OCI-LY1 (cell line): ENCODE data around the gene TLE4.
"Not testable (repeated sequence)": the region's sequence is repeated elsewhere in the genome, so short reads cannot be mapped to it uniquely, and the experiment has no call there.

Experiments used
- H2AFZ ChIP-seq: fragments of 200-600 bp; sonication (generic), shearing (Covaris generic); 2 replicates; pipeline ENCODE4 v1.6.0; 2014; ENCODE audit warnings: antibody characterized with exemption, mild to moderate bottlenecking, low read length
- H3F3A ChIP-seq: fragments of 200-600 bp; sonication (generic), shearing (Covaris generic); 2 replicates; pipeline ENCODE4 v1.6.0; 2014; ENCODE audit warnings: mild to moderate bottlenecking, antibody characterized with exemption, low read length, moderate library complexity; ENCODE audit not compliant: insufficient read depth
- H3K27ac ChIP-seq: fragments of 200-600 bp; sonication (generic); 2 replicates; pipeline ENCODE4 v1.5.1; 2014; ENCODE audit warnings: low read length, mixed run types, mild to moderate bottlenecking, low read depth; ENCODE audit not compliant: poor library complexity, severe bottlenecking
- H3K27me3 ChIP-seq: fragments of 200-600 bp; sonication (generic); 2 replicates; pipeline ENCODE4 v1.6.0; 2014; ENCODE audit warnings: antibody characterized with exemption, mild to moderate bottlenecking, low read length, moderate library complexity; ENCODE audit not compliant: insufficient read depth
- H3K36me3 ChIP-seq: fragments of 200-600 bp; sonication (generic); 2 replicates; pipeline ENCODE4 v1.6.1; 2014; ENCODE audit warnings: mild to moderate bottlenecking, antibody characterized with exemption, low read length, moderate library complexity, mixed read lengths; ENCODE audit not compliant: insufficient read depth
- H3K4me1 ChIP-seq: fragments of 200-600 bp; sonication (generic); 2 replicates; pipeline ENCODE4 v1.5.1; 2014; ENCODE audit warnings: mild to moderate bottlenecking, low read length, moderate library complexity; ENCODE audit not compliant: insufficient read depth, severe bottlenecking
- H3K4me2 ChIP-seq: fragments of 200-600 bp; sonication (generic), shearing (Covaris generic); 2 replicates; pipeline ENCODE4 v1.6.1; 2014; ENCODE audit warnings: low read length
- H3K4me3 ChIP-seq: fragments of 200-600 bp; sonication (generic); 2 replicates; pipeline ENCODE4 v1.5.1; 2014; ENCODE audit warnings: low read length, low read depth, mild to moderate bottlenecking, mixed read lengths; ENCODE audit not compliant: poor library complexity, severe bottlenecking
- H3K79me2 ChIP-seq: fragments of 200-600 bp; shearing (Covaris generic); 2 replicates; pipeline ENCODE4 v1.6.1; 2016; ENCODE audit warnings: mixed run types, low read length, mixed read lengths; ENCODE audit not compliant: insufficient read depth
- H3K9ac ChIP-seq: fragments of 200-600 bp; sonication (generic), shearing (Covaris generic); 2 replicates; pipeline ENCODE4 v1.6.1; 2014; ENCODE audit warnings: mild to moderate bottlenecking, low read length, mixed read lengths
- H3K9me2 ChIP-seq: fragments of 200-600 bp; sonication (generic), shearing (Covaris generic); 2 replicates; pipeline ENCODE4 v1.6.1; 2014; ENCODE audit warnings: low read depth, mild to moderate bottlenecking, low read length, mixed read lengths
- H3K9me3 ChIP-seq: fragments of 200-600 bp; shearing (Covaris generic); 2 replicates; pipeline ENCODE4 v1.6.1; 2014; ENCODE audit warnings: low read length, mixed read lengths
- H4K20me1 ChIP-seq: fragments of 200-600 bp; sonication (generic), shearing (Covaris generic); 2 replicates; pipeline ENCODE4 v1.6.0; 2016; ENCODE audit warnings: mild to moderate bottlenecking, low read length; ENCODE audit not compliant: insufficient read depth
- EZH2 ChIP-seq: fragments of 200-600 bp; sonication (generic), shearing (Covaris generic); IDR thresholded peaks from 2 replicates; pipeline ENCODE4 v1.8.0; 2017; ENCODE audit warnings: borderline replicate concordance, mixed run types, mild to moderate bottlenecking, antibody characterized with exemption, low read length, moderate library complexity, mixed read lengths
- TF ChIP-seq, protein P1 (sequence below): fragments of 200-600 bp; sonication (generic), shearing (Covaris generic); IDR thresholded peaks from 2 replicates; pipeline ENCODE4 v1.5.1; 2017; ENCODE audit warnings: mild to moderate bottlenecking, antibody characterized with exemption, low read length, moderate library complexity, mixed read lengths

TLE4 gene

DNA sequence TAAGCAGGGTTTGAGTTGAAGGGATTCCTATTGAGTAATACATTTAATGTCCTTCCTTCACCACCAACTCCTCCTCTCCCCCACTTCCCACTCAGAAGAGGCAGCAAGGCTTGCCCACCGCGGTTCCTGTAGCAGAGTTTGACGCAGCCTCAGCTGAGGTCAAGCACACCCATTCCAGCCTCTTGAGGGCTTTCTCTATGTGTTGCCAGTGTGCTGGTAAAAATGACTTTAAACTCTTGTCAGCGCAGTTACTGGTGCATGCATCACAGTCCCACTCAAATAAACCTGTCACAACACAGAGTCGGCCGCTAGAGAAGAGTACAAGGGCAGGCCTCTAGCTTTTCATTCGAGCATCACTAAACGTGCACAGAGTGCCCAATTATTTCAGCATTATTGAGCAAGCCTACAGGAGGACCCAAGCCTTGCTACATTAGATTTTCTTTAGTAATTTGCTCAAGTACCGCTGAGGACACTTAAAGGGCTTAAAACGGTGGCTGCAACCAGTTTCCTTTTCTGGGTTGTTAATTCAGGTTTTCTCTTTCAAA is 79.6 kb downstream of the TLE4 start:
- Histone ChIP-seq H3K79me2 (no peaks in the 10 kb centered on the region), H3K4me1 (no peaks in the 10 kb centered on the region), H3K4me2 (no peak overlapping the region), H3K36me3 (no peaks in the 10 kb centered on the region), H3K9me3 (no peaks in the 10 kb centered on the region), H2AFZ (no peak overlapping the region), H3K9me2 (no peaks in the 10 kb centered on the region), H3K27ac (no peak overlapping the region), H3K9ac (no peak overlapping the region), H3F3A (no peaks in the 10 kb centered on the region), H4K20me1 (no peaks in the 10 kb centered on the region), H3K4me3 (no peak overlapping the region), H3K27me3 (no peaks in the 10 kb centered on the region)
- TF ChIP-seq, protein P1, sequence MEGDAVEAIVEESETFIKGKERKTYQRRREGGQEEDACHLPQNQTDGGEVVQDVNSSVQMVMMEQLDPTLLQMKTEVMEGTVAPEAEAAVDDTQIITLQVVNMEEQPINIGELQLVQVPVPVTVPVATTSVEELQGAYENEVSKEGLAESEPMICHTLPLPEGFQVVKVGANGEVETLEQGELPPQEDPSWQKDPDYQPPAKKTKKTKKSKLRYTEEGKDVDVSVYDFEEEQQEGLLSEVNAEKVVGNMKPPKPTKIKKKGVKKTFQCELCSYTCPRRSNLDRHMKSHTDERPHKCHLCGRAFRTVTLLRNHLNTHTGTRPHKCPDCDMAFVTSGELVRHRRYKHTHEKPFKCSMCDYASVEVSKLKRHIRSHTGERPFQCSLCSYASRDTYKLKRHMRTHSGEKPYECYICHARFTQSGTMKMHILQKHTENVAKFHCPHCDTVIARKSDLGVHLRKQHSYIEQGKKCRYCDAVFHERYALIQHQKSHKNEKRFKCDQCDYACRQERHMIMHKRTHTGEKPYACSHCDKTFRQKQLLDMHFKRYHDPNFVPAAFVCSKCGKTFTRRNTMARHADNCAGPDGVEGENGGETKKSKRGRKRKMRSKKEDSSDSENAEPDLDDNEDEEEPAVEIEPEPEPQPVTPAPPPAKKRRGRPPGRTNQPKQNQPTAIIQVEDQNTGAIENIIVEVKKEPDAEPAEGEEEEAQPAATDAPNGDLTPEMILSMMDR = no peak
- TF ChIP-seq EZH2 = no peak

DNA sequence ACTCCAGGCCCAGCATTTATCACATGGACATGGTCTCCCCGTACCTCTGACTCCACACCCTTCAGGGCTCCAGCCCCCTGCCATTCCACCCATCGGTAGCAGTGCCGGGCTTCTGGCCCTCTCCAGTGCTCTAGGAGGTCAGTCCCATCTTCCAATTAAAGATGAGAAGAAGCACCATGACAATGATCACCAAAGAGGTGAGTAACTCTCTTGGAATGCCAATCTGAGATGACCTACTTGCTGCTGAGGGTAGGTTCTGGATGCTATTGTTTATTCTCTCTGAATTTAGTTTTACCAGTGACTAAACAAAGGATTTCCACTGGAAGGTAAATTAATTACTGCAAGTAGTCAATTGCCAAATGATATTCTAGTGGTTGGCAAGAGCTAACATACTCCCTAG is 80.8 kb downstream of the TLE4 start:
- Histone ChIP-seq H3K27me3 (no peaks in the 10 kb centered on the region), H3K4me1 (no peaks in the 10 kb centered on the region), H3K4me2 (no peak overlapping the region), H3K9me2 (no peaks in the 10 kb centered on the region), H3K36me3 (peaks cover 3% of the 10 kb centered on the region; the same call in 1 of the 2 replicates), H3K9me3 (no peaks in the 10 kb centered on the region), H3K27ac (no peak overlapping the region), H3K4me3 (no peak overlapping the region), H3K9ac (no peak overlapping the region), H4K20me1 (no peaks in the 10 kb centered on the region), H2AFZ (no peak overlapping the region), H3F3A (no peaks in the 10 kb centered on the region), H3K79me2 (no peaks in the 10 kb centered on the region)
- TF ChIP-seq EZH2 = no peak
- TF ChIP-seq, protein P1 = no peak

DNA sequence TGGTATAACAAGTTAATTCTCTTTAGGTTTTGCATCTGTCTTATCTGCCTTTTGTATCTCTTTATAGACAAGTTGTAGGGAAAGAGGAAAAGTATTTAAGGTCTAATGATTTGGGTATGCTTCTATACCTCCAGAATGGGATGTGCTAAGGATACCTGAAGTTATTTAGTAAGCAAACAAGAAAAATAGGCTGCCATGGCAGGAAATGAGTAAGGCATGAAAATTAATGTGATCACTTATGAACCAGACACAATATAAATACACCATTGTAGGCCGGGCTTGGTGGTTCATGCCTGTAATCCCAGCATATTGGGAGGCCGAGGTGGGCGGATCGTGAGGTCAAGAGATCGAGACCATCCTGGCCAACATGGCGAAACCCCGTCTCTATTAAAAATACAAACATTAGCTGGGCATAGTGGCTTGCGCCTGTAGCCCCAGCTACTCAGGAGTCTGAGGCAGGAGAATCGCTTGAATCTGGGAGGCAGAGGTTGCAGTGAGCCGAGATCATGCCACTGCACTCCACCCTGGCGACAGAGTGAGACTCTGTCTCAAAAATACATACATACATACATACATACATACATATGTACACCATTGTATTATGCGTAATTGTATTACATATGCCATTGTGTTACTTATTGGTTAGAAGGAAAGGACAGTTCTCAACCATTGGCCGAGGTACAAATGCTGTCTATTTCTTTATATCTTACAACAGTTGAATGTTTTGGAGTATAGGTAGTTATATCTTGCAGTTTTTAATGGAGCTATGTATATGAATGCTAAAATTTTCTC is 83.0 kb downstream of the TLE4 start:
- H3K9ac ChIP-seq, H2AFZ ChIP-seq, H3K9me2 ChIP-seq, H3K9me3 ChIP-seq, H3K4me2 ChIP-seq, H3K4me3 ChIP-seq, H3K79me2 ChIP-seq, H3F3A ChIP-seq, H4K20me1 ChIP-seq, H3K4me1 ChIP-seq, H3K36me3 ChIP-seq, H3K27ac ChIP-seq, H3K27me3 ChIP-seq: not testable (repeated sequence)

DNA sequence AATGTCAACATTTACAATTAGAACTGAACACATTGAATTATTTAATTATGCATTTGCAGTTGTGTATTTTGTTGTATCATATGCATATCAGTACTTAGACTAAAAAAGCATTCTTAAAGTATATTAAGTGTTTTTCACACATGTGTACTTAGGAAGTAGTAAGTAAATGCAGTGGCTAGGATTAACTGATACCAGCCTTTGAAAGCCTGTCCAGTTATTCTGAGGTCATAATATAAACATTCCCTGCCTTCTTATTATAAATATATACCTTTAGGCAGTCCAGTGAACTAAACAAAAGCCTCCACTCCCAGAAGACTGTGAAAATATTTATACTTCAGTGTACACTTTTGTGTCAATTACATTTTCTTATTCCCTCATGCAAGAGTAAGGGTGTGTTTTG is 83.8 kb downstream of the TLE4 start:
- Histone ChIP-seq H3K4me2 (no peak overlapping the region), H3F3A (no peaks in the 10 kb centered on the region), H3K27me3 (no peaks in the 10 kb centered on the region), H3K9me3 (no peaks in the 10 kb centered on the region), H3K4me1 (no peaks in the 10 kb centered on the region), H3K27ac (no peak overlapping the region), H3K4me3 (no peak overlapping the region), H2AFZ (no peak overlapping the region), H3K79me2 (no peaks in the 10 kb centered on the region), H3K9ac (no peak overlapping the region), H3K36me3 (peaks cover 3% of the 10 kb centered on the region; the same call in 1 of the 2 replicates), H4K20me1 (no peaks in the 10 kb centered on the region), H3K9me2 (no peaks in the 10 kb centered on the region)
- TF ChIP-seq, protein P1 = no peak
- TF ChIP-seq EZH2 = no peak
